GM21786 (cell line): ENCODE results near the gene UBE2L3.

Experiments
- ATAC-seq: cut with Tn5 transposase; IDR thresholded peaks from one replicate; pipeline ENCODE4 v1.9.1; 2021; ENCODE audit not compliant: unreplicated experiment

The UBE2L3 gene

DNA sequence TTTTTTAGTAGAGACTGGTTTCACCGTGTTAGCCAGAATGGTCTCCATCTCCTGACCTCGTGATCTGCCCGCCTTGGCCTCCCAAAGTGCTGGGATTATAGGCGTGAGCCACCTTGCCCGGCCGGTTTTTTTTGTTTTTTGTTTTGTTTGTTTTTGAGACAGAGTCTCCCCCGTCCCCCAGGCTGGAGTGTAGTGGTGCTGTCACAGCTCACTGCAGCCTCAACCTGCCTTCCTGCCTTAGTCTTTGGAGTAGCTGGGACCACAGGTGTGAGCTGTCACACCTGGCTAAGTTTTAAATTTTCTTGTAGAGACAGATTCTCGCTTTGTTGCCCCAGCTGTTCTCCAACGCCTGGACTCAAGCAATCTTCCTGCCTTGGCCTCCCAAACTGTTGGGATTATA lies 101.5 kb downstream of the UBE2L3 start:
- no peak for ATAC-seq

DNA sequence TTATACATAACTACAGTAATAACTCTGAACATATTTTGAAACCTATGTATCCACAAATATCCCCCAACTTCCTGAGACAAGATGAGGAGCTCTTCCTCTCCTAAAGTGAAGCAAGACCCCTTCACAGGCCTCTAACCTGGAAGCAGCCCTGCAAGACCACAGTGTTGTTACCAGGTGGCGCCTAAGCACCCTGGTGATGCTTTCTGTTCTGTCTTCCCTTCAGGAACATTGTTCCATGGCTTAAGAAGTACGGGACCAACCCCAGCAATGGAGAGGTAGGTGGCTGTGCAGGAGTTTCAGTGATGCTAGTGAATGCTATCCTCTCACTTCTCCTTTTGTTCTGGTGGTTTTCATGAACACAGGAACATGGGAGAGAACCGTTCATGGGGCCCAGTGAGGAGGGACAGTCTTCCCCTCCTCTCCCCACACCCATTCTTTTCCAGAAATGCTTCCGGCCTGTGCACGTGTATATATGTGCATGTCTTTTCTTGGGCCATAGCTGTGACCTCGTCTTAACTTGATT lies 104.7 kb downstream of the UBE2L3 start:
- no peak for ATAC-seq
